HL-60 (cell line): ENCODE results near the gene DCTN2.

Experiments
- GABPA ChIP-seq: IDR thresholded peaks from 2 replicates; pipeline ENCODE4 v1.6.1; 2012; ENCODE audit warnings: low read depth
- POLR2AphosphoS5 ChIP-seq: IDR thresholded peaks from 2 replicates; pipeline ENCODE4 v1.6.1; 2012; ENCODE audit warnings: low read depth
- SPI1 ChIP-seq: IDR thresholded peaks from 2 replicates; pipeline ENCODE4 v1.6.1; 2012; ENCODE audit warnings: low read depth, mild to moderate bottlenecking, borderline replicate concordance
- TF ChIP-seq, protein P1 (sequence below): IDR thresholded peaks from 2 replicates; pipeline ENCODE4 v1.6.1; 2012; ENCODE audit warnings: low read depth; ENCODE audit not compliant: insufficient replicate concordance
- TF ChIP-seq, protein P2 (sequence below): IDR thresholded peaks from one replicate; pipeline ENCODE4 v1.5.1; 2011; ENCODE audit warnings: low read length, control low read depth, inconsistent platforms; ENCODE audit not compliant: insufficient read depth

DNA sequence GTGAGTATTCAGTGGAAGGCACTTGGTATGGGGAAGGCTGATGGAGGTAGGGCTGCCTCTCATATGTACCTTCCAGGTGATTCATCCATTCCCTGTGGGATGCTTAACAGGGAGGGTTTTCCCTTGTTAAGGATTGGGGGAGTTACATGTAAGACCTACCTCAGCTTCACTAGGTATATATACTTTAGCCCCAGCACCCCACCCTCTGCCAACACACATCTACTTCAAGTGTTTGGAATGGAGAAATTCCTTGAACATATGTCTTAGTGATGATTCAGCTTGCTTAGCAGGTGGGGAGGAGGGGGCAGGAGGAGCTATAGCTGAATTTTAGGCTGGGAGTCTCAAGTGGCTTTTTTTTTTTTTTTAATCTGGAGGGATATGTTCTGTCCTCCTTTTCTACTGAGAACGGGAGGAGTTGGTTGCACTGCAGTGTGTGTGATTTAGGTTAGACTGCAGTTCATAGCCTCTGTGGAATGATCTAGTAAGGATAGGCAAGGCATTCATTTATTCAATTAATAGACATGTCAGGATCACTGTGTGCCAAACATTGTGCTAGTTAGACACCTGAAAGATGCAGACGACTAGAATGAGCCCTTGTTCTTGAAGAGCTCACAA, 45.7 kb upstream of the DCTN2 start:
- TF ChIP-seq, protein P1, sequence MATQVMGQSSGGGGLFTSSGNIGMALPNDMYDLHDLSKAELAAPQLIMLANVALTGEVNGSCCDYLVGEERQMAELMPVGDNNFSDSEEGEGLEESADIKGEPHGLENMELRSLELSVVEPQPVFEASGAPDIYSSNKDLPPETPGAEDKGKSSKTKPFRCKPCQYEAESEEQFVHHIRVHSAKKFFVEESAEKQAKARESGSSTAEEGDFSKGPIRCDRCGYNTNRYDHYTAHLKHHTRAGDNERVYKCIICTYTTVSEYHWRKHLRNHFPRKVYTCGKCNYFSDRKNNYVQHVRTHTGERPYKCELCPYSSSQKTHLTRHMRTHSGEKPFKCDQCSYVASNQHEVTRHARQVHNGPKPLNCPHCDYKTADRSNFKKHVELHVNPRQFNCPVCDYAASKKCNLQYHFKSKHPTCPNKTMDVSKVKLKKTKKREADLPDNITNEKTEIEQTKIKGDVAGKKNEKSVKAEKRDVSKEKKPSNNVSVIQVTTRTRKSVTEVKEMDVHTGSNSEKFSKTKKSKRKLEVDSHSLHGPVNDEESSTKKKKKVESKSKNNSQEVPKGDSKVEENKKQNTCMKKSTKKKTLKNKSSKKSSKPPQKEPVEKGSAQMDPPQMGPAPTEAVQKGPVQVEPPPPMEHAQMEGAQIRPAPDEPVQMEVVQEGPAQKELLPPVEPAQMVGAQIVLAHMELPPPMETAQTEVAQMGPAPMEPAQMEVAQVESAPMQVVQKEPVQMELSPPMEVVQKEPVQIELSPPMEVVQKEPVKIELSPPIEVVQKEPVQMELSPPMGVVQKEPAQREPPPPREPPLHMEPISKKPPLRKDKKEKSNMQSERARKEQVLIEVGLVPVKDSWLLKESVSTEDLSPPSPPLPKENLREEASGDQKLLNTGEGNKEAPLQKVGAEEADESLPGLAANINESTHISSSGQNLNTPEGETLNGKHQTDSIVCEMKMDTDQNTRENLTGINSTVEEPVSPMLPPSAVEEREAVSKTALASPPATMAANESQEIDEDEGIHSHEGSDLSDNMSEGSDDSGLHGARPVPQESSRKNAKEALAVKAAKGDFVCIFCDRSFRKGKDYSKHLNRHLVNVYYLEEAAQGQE, result no peak
- TF ChIP-seq GABPA (no peak), POLR2AphosphoS5 (no peak), SPI1 (no peak)
- TF ChIP-seq, protein P2, sequence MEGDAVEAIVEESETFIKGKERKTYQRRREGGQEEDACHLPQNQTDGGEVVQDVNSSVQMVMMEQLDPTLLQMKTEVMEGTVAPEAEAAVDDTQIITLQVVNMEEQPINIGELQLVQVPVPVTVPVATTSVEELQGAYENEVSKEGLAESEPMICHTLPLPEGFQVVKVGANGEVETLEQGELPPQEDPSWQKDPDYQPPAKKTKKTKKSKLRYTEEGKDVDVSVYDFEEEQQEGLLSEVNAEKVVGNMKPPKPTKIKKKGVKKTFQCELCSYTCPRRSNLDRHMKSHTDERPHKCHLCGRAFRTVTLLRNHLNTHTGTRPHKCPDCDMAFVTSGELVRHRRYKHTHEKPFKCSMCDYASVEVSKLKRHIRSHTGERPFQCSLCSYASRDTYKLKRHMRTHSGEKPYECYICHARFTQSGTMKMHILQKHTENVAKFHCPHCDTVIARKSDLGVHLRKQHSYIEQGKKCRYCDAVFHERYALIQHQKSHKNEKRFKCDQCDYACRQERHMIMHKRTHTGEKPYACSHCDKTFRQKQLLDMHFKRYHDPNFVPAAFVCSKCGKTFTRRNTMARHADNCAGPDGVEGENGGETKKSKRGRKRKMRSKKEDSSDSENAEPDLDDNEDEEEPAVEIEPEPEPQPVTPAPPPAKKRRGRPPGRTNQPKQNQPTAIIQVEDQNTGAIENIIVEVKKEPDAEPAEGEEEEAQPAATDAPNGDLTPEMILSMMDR, result no peak
